Activated naive CD8-positive, alpha-beta T cell (primary cell): ENCODE measurements around the gene FAM20A.

ENCODE experiments used
- H3K27ac Mint-ChIP-seq: one replicate; pipeline ENCODE4 v1.8.0; 2021; ENCODE audit warnings: mixed read lengths
- H3K27me3 Mint-ChIP-seq: one replicate; pipeline ENCODE4 v1.8.0; 2021; ENCODE audit warnings: mixed read lengths
- H3K36me3 Mint-ChIP-seq: one replicate; pipeline ENCODE4 v1.8.0; 2021; ENCODE audit warnings: mixed read lengths
- H3K4me1 Mint-ChIP-seq: one replicate; pipeline ENCODE4 v1.8.0; 2021; ENCODE audit warnings: low read depth, mixed read lengths
- H3K4me3 Mint-ChIP-seq: one replicate; pipeline ENCODE4 v1.8.0; 2021; ENCODE audit warnings: mild to moderate bottlenecking, mixed read lengths
- H3K9me3 Mint-ChIP-seq: one replicate; pipeline ENCODE4 v1.8.0; 2021; ENCODE audit warnings: low read depth, mixed read lengths

Gene FAM20A

DNA sequence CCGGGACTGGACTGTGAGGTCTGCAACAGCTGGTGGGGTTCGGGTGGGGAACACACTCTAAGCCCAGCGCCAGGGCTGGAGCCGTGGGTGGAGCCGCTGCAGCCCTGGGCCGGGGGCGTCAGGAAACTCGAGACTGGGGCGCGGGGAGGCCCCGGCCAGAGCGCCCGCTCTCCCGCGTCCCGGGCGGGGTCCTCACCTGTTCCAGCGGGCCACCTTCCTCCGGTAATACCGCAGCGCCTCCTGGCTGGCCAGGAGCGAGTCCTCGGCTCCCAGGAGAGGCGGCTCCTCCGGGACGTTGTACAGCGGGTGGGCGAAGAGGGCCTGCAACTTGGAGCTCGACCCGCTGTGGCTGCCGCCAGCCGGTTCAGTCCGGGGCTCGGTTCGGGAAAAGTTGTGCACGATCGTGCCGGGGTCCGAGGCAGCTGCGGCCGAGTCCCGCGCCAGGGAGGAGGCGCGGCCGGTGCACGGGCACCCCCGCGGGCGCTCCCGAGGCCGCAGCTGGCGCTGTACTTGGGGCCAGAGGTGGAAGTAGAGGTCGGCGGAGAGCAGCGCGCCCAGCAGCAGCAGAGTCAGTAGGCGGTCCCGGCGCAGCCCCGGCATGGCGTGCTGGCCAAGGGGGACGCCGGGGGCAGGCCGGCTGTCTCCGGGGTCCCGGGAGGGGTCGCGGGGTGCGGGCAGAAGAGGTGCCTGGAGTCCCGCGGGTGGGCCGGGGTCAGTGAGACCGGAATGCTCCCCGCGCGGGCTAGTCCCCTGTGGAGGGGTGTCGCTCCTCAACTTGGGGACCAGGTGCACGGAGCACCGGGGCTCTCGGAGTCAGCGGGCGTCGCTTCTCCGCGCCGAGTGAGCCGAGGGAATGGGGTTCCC is 868 bp downstream of the FAM20A start:
- H3K27ac Mint-ChIP-seq: no peak overlapping the region
- peak overlapping the region; percentile 85 for H3K4me3 Mint-ChIP-seq
- H3K36me3 Mint-ChIP-seq: no peaks in the 10 kb centered on the region
- peaks cover 18% of the 10 kb centered on the region for H3K4me1 Mint-ChIP-seq
- H3K9me3 Mint-ChIP-seq: no peaks in the 10 kb centered on the region
- H3K27me3 Mint-ChIP-seq: peaks cover 45% of the 10 kb centered on the region

- peaks cover 22% of the 10 kb centered on the region for H3K4me1 Mint-ChIP-seq
- H3K4me3 Mint-ChIP-seq: peak overlapping the region; percentile 85
- H3K9me3 Mint-ChIP-seq: no peaks in the 10 kb centered on the region
- no peak overlapping the region for H3K27ac Mint-ChIP-seq
- no peaks in the 10 kb centered on the region for H3K36me3 Mint-ChIP-seq
- H3K27me3 Mint-ChIP-seq: peaks cover 48% of the 10 kb centered on the region
Observed at GRCh38 chr17:68599552-68600066, 1.6 kb downstream of the FAM20A start.

DNA sequence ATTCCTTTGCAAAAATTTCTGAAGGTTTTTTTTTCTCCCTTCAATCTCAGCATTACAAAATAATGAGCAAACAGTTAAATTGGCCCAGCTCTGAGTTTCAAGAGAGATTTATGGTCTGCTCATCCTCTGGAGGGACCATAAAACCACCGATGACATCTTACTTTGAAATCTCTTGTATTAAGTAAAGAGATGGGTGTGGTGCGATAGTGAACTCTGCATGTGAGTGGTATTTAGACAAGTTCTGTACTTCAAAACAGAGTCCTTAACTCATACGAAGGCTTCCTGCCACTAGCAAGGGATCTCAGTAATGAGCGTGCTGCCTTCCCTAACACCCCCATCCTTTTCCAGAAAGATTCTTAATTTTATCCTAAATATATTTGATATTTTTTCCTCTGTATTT is 2.1 kb downstream of the FAM20A start:
- peaks cover 22% of the 10 kb centered on the region for H3K4me1 Mint-ChIP-seq
- no peak overlapping the region for H3K27ac Mint-ChIP-seq
- H3K4me3 Mint-ChIP-seq: peak overlapping the region; percentile 21
- no peaks in the 10 kb centered on the region for H3K36me3 Mint-ChIP-seq
- H3K9me3 Mint-ChIP-seq: no peaks in the 10 kb centered on the region
- peaks cover 48% of the 10 kb centered on the region for H3K27me3 Mint-ChIP-seq

DNA sequence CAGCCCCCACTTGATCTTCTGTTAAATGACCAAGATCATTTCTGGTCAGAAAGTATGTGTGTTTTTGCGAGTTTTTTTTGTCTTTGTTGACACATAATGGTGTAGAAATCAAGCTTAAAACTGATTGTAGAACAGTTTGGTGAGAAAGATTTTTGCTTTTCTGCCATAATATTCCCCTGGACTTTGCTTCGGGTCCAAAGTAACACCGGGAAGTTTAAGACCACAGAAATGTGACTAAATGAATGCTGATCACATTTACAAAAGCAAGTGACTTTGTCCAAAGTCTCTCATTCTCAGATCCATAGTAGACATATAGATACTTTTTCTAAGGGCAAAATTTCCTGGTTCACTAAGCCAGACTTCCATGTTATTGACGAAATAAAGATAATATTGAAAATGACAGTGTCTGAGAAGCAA is 2.6 kb downstream of the FAM20A start:
- Mint-ChIP-seq H3K4me3 (no peak overlapping the region), H3K4me1 (peaks cover 22% of the 10 kb centered on the region), H3K27me3 (peaks cover 49% of the 10 kb centered on the region), H3K27ac (no peak overlapping the region), H3K9me3 (no peaks in the 10 kb centered on the region), H3K36me3 (no peaks in the 10 kb centered on the region)

- no peak overlapping the region for H3K27ac Mint-ChIP-seq
- H3K4me1 Mint-ChIP-seq: peaks cover 22% of the 10 kb centered on the region
- no peaks in the 10 kb centered on the region for H3K9me3 Mint-ChIP-seq
- H3K27me3 Mint-ChIP-seq: peaks cover 47% of the 10 kb centered on the region
- H3K36me3 Mint-ChIP-seq: no peaks in the 10 kb centered on the region
- no peak overlapping the region for H3K4me3 Mint-ChIP-seq
Observed at GRCh38 chr17:68598074-68598473, 3.1 kb downstream of the FAM20A start.

GRCh38 chr17:68596411-68596945 is 4.7 kb downstream of the FAM20A start:
- Mint-ChIP-seq H3K4me3 (no peak overlapping the region), H3K4me1 (peaks cover 22% of the 10 kb centered on the region), H3K36me3 (no peaks in the 10 kb centered on the region), H3K9me3 (no peaks in the 10 kb centered on the region), H3K27ac (no peak overlapping the region), H3K27me3 (peaks cover 40% of the 10 kb centered on the region)

DNA sequence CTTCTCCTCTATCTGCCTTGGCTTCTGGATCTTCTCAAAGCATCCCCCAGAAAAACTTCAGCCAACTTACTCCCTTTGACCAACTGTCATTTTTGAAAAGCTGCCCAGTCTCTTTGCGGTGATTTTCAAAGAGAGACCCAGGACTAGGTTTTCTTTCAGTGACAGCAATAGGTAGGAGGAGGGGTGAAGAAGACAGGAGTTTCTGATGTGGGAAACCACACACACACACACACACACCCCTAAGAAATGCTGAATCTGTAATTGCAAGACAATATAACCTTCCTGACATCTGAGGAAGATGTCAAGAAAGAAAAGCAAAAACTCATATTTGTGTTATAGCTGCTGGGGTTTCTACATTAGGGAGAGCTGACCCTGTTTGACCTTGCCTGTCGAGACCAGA is 5.2 kb downstream of the FAM20A start:
- no peak overlapping the region for H3K27ac Mint-ChIP-seq
- no peaks in the 10 kb centered on the region for H3K36me3 Mint-ChIP-seq
- H3K4me3 Mint-ChIP-seq: no peak overlapping the region
- peaks cover 40% of the 10 kb centered on the region for H3K27me3 Mint-ChIP-seq
- peaks cover 22% of the 10 kb centered on the region for H3K4me1 Mint-ChIP-seq
- H3K9me3 Mint-ChIP-seq: no peaks in the 10 kb centered on the region

- Mint-ChIP-seq H3K27ac (no peak overlapping the region), H3K27me3 (peaks cover 40% of the 10 kb centered on the region), H3K4me1 (peaks cover 22% of the 10 kb centered on the region), H3K9me3 (no peaks in the 10 kb centered on the region), H3K4me3 (no peak overlapping the region), H3K36me3 (no peaks in the 10 kb centered on the region)
Observed at GRCh38 chr17:68595496-68595895, 5.7 kb downstream of the FAM20A start.

DNA sequence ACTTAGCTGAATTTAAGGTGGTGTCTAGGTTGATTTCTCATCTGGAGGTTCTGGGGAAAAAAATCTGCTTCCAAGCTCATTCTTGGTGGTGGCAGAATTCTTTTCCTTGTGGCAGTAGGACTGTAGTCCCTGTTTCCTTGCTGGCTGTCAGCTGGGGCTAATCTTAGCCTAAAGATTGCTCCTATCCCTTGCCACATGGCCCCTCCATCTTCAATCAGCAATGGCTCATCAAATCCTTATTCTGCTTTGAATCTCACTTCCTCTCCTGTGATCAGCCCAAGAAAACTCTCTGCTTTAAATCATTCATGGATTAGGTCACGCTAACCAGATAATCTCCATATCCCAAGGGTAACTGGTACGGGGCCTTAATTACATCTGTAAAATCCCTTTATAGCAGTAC is 6.6 kb downstream of the FAM20A start:
- Mint-ChIP-seq H3K9me3 (no peaks in the 10 kb centered on the region), H3K27me3 (peaks cover 37% of the 10 kb centered on the region), H3K36me3 (no peaks in the 10 kb centered on the region), H3K27ac (no peak overlapping the region), H3K4me3 (no peak overlapping the region), H3K4me1 (peaks cover 19% of the 10 kb centered on the region)

- Mint-ChIP-seq H3K27me3 (peaks cover 22% of the 10 kb centered on the region), H3K27ac (no peak overlapping the region), H3K4me3 (no peak overlapping the region), H3K9me3 (peaks cover 7% of the 10 kb centered on the region), H3K36me3 (no peaks in the 10 kb centered on the region), H3K4me1 (peaks cover 18% of the 10 kb centered on the region)
Observed at GRCh38 chr17:68592682-68593641, 8.2 kb downstream of the FAM20A start.

- Mint-ChIP-seq H3K27ac (no peak overlapping the region), H3K9me3 (peaks cover 10% of the 10 kb centered on the region), H3K27me3 (peaks cover 31% of the 10 kb centered on the region), H3K36me3 (peaks cover 2% of the 10 kb centered on the region), H3K4me1 (peaks cover 18% of the 10 kb centered on the region), H3K4me3 (no peak overlapping the region)
Observed at GRCh38 chr17:68592009-68592408, 9.2 kb downstream of the FAM20A start.

DNA sequence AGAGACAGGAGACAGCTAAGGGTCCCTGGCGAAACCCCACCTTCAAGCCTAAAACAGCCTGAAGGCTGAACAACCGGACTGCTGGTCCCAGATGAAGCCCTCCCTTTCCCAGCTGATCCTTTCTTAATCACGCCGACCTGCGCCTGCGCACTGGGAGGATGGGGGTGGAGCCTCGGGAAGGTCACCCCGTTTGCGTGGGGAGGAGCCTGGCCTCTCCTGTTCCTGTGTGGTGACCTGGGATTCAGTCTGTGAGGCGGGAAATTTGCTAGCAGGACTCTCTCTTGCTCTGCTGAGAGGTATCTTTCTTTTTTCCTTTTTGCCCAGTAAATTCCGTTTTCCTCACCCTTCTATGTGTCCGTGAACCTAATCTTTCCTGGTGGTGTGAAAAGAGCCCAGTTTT is 9.6 kb downstream of the FAM20A start:
- H3K27me3 Mint-ChIP-seq: peaks cover 29% of the 10 kb centered on the region
- H3K4me1 Mint-ChIP-seq: peaks cover 17% of the 10 kb centered on the region
- peaks cover 2% of the 10 kb centered on the region for H3K36me3 Mint-ChIP-seq
- H3K27ac Mint-ChIP-seq: no peak overlapping the region
- no peak overlapping the region for H3K4me3 Mint-ChIP-seq
- H3K9me3 Mint-ChIP-seq: peaks cover 10% of the 10 kb centered on the region

DNA sequence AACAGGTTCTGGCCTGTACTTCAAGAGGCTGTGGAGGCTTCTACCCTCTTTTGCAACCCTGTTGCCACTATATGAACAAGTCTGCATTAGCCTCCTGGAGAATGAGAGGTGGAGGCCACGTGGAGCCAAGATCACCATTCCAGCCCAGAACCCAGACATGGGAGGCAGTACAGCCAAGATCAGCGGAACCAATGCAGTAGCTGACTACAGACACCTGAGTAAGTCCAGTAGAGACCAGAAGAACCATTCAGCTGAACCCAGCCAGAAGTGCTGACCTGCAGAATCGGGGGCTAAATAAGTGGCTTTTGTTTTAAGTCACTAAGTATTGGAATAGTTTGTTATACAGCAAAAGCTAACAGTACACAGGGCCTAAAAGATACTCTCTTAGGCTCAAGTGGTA is 12.1 kb downstream of the FAM20A start:
- Mint-ChIP-seq H3K4me3 (no peak overlapping the region), H3K27ac (no peak overlapping the region), H3K9me3 (peaks cover 10% of the 10 kb centered on the region), H3K36me3 (peaks cover 2% of the 10 kb centered on the region), H3K27me3 (peaks cover 22% of the 10 kb centered on the region), H3K4me1 (no peaks in the 10 kb centered on the region)

- peaks cover 2% of the 10 kb centered on the region for H3K36me3 Mint-ChIP-seq
- peaks cover 10% of the 10 kb centered on the region for H3K9me3 Mint-ChIP-seq
- no peak overlapping the region for H3K27ac Mint-ChIP-seq
- H3K4me3 Mint-ChIP-seq: no peak overlapping the region
- peaks cover 17% of the 10 kb centered on the region for H3K27me3 Mint-ChIP-seq
- H3K4me1 Mint-ChIP-seq: no peaks in the 10 kb centered on the region
Observed at GRCh38 chr17:68588362-68588761, 12.8 kb downstream of the FAM20A start.

GRCh38 chr17:68587847-68588246 is 13.3 kb downstream of the FAM20A start:
- H3K9me3 Mint-ChIP-seq: peaks cover 10% of the 10 kb centered on the region
- H3K36me3 Mint-ChIP-seq: peaks cover 2% of the 10 kb centered on the region
- peaks cover 16% of the 10 kb centered on the region for H3K27me3 Mint-ChIP-seq
- H3K4me1 Mint-ChIP-seq: no peaks in the 10 kb centered on the region
- H3K4me3 Mint-ChIP-seq: no peak overlapping the region
- no peak overlapping the region for H3K27ac Mint-ChIP-seq
